ENCODE measurements around the gene ACER3.
A peak's percentile ranks its signal among the peaks of the same experiment; 100 is the strongest.

The ACER3 gene

GRCh38 chr11:76880314-76880713 lies 19.6 kb downstream of the ACER3 start:
- H3K56ac ChIP-seq (ENCODE audit: low read length), result no peak overlapping the region
- H3K79me1 ChIP-seq (ENCODE audit: low read length), result peaks cover 2% of the 10 kb centered on the region
- H4K5ac ChIP-seq (ENCODE audit: low read length), result no peak overlapping the region
- no peaks in the 10 kb centered on the region for H3K27me3 ChIP-seq (ENCODE audit: insufficient read depth, low read length, poor library complexity)
- no peak overlapping the region for H2AK5ac ChIP-seq (ENCODE audit: low read length)
- DNase-seq, result no peak
- no peak overlapping the region for H2BK15ac ChIP-seq (replicated peaks; ENCODE audit: low read depth)
- no peaks in the 10 kb centered on the region for H3K4me1 ChIP-seq (ENCODE audit: control insufficient read depth, low read depth, low read length)
- no peak overlapping the region for H2BK5ac ChIP-seq (ENCODE audit: low read length)
- no peak overlapping the region for H3K18ac ChIP-seq (ENCODE audit: low read length)
- H4K8ac ChIP-seq (ENCODE audit: low read depth, low read length), result no peak overlapping the region
- no peak overlapping the region for H3K23ac ChIP-seq (ENCODE audit: low read length)
- no peaks in the 10 kb centered on the region for H3K36me3 ChIP-seq (ENCODE audit: control insufficient read depth, insufficient read depth, low read length)
- no peak overlapping the region for H3K4me3 ChIP-seq (ENCODE audit: low read length)
- H3K9ac ChIP-seq (ENCODE audit: low read length), result no peak overlapping the region
- no CpG with 5 or more reads among the region's 2 CpGs for WGBS (ENCODE audit: extremely low coverage, insufficient coverage, low lambda C conversion rate)
- no peaks in the 10 kb centered on the region for H3K79me2 ChIP-seq (ENCODE audit: control insufficient read depth, insufficient read depth, low read length)
- H3K27ac ChIP-seq (ENCODE audit: low read depth, low read length), result no peak overlapping the region
- H3K4ac ChIP-seq (ENCODE audit: low read depth, low read length), result no peak overlapping the region
- H2BK120ac ChIP-seq (ENCODE audit: low read depth, low read length), result no peak overlapping the region
- no peak overlapping the region for H3K4me2 ChIP-seq (ENCODE audit: low read length)

GRCh38 chr11:76880956-76881355 lies 20.2 kb downstream of the ACER3 start:
- Histone ChIP-seq H3K4ac (ENCODE audit: low read depth, low read length) (no peak overlapping the region), H3K9ac (ENCODE audit: low read length) (no peak overlapping the region), H3K27ac (ENCODE audit: low read depth, low read length) (no peak overlapping the region), H3K79me1 (ENCODE audit: low read length) (peaks cover 3% of the 10 kb centered on the region), H3K23ac (ENCODE audit: low read length) (no peak overlapping the region), H3K56ac (ENCODE audit: low read length) (no peak overlapping the region), H2BK5ac (ENCODE audit: low read length) (no peak overlapping the region), H3K4me1 (ENCODE audit: control insufficient read depth, low read depth, low read length) (no peaks in the 10 kb centered on the region), H2BK120ac (ENCODE audit: low read depth, low read length) (no peak overlapping the region), H2AK5ac (ENCODE audit: low read length) (no peak overlapping the region), H3K18ac (ENCODE audit: low read length) (no peak overlapping the region), H3K4me2 (ENCODE audit: low read length) (no peak overlapping the region), H3K4me3 (ENCODE audit: low read length) (no peak overlapping the region), H2BK15ac (replicated peaks; ENCODE audit: low read depth) (no peak overlapping the region), H3K36me3 (ENCODE audit: control insufficient read depth, insufficient read depth, low read length) (no peaks in the 10 kb centered on the region), H3K79me2 (ENCODE audit: control insufficient read depth, insufficient read depth, low read length) (no peaks in the 10 kb centered on the region), H3K27me3 (ENCODE audit: insufficient read depth, low read length, poor library complexity) (no peaks in the 10 kb centered on the region), H4K5ac (ENCODE audit: low read length) (no peak overlapping the region), H4K8ac (ENCODE audit: low read depth, low read length) (no peak overlapping the region)
- WGBS (ENCODE audit: extremely low coverage, insufficient coverage, low lambda C conversion rate), result no CpG with 5 or more reads among the region's 4 CpGs
- DNase-seq, result no peak

- Histone ChIP-seq H3K27ac (ENCODE audit: low read depth, low read length) (no peak overlapping the region), H4K5ac (ENCODE audit: low read length) (no peak overlapping the region), H3K4me1 (ENCODE audit: control insufficient read depth, low read depth, low read length) (no peaks in the 10 kb centered on the region), H3K79me1 (ENCODE audit: low read length) (peaks cover 3% of the 10 kb centered on the region), H3K9ac (ENCODE audit: low read length) (no peak overlapping the region), H3K4me2 (ENCODE audit: low read length) (no peak overlapping the region), H3K4me3 (ENCODE audit: low read length) (no peak overlapping the region), H2BK5ac (ENCODE audit: low read length) (no peak overlapping the region), H3K4ac (ENCODE audit: low read depth, low read length) (no peak overlapping the region), H3K18ac (ENCODE audit: low read length) (no peak overlapping the region), H3K36me3 (ENCODE audit: control insufficient read depth, insufficient read depth, low read length) (no peaks in the 10 kb centered on the region), H3K23ac (ENCODE audit: low read length) (no peak overlapping the region), H2AK5ac (ENCODE audit: low read length) (no peak overlapping the region), H2BK15ac (replicated peaks; ENCODE audit: low read depth) (no peak overlapping the region), H3K79me2 (ENCODE audit: control insufficient read depth, insufficient read depth, low read length) (no peaks in the 10 kb centered on the region), H3K56ac (ENCODE audit: low read length) (no peak overlapping the region), H3K27me3 (ENCODE audit: insufficient read depth, low read length, poor library complexity) (no peaks in the 10 kb centered on the region), H2BK120ac (ENCODE audit: low read depth, low read length) (no peak overlapping the region), H4K8ac (ENCODE audit: low read depth, low read length) (no peak overlapping the region)
- no peak for DNase-seq
- no CpG with 5 or more reads among the region's 9 CpGs for WGBS (ENCODE audit: extremely low coverage, insufficient coverage, low lambda C conversion rate)
These were observed 24.8 kb downstream of the ACER3 start for GRCh38 chr11:76885390-76886097.

GRCh38 chr11:76888989-76889388 lies 28.3 kb downstream of the ACER3 start:
- no peak overlapping the region for H3K9ac ChIP-seq (ENCODE audit: low read length)
- no peak overlapping the region for H2BK120ac ChIP-seq (ENCODE audit: low read depth, low read length)
- no peak overlapping the region for H2BK15ac ChIP-seq (replicated peaks; ENCODE audit: low read depth)
- H3K79me1 ChIP-seq (ENCODE audit: low read length), result peaks cover 2% of the 10 kb centered on the region
- H3K18ac ChIP-seq (ENCODE audit: low read length), result no peak overlapping the region
- no peak overlapping the region for H3K56ac ChIP-seq (ENCODE audit: low read length)
- H3K79me2 ChIP-seq (ENCODE audit: control insufficient read depth, insufficient read depth, low read length), result no peaks in the 10 kb centered on the region
- no peak overlapping the region for H4K5ac ChIP-seq (ENCODE audit: low read length)
- H3K4me2 ChIP-seq (ENCODE audit: low read length), result no peak overlapping the region
- no peak overlapping the region for H2BK5ac ChIP-seq (ENCODE audit: low read length)
- no peak overlapping the region for H2AK5ac ChIP-seq (ENCODE audit: low read length)
- H3K4me1 ChIP-seq (ENCODE audit: control insufficient read depth, low read depth, low read length), result no peaks in the 10 kb centered on the region
- H3K27me3 ChIP-seq (ENCODE audit: insufficient read depth, low read length, poor library complexity), result no peaks in the 10 kb centered on the region
- no peak overlapping the region for H4K8ac ChIP-seq (ENCODE audit: low read depth, low read length)
- H3K36me3 ChIP-seq (ENCODE audit: control insufficient read depth, insufficient read depth, low read length), result no peaks in the 10 kb centered on the region
- H3K4me3 ChIP-seq (ENCODE audit: low read length), result no peak overlapping the region
- no peak overlapping the region for H3K4ac ChIP-seq (ENCODE audit: low read depth, low read length)
- H3K27ac ChIP-seq (ENCODE audit: low read depth, low read length), result no peak overlapping the region
- no peak overlapping the region for H3K23ac ChIP-seq (ENCODE audit: low read length)
- WGBS (ENCODE audit: extremely low coverage, insufficient coverage, low lambda C conversion rate), result no CpG with 5 or more reads among the region's 1 CpG
- peak; percentile 28 for DNase-seq

- no peak overlapping the region for H3K18ac ChIP-seq (ENCODE audit: low read length)
- no peak overlapping the region for H3K4me2 ChIP-seq (ENCODE audit: low read length)
- no peaks in the 10 kb centered on the region for H3K27me3 ChIP-seq (ENCODE audit: insufficient read depth, low read length, poor library complexity)
- H2BK120ac ChIP-seq (ENCODE audit: low read depth, low read length), result no peak overlapping the region
- no peak for DNase-seq
- no peaks in the 10 kb centered on the region for H3K79me2 ChIP-seq (ENCODE audit: control insufficient read depth, insufficient read depth, low read length)
- H3K4me1 ChIP-seq (ENCODE audit: control insufficient read depth, low read depth, low read length), result no peaks in the 10 kb centered on the region
- no peak overlapping the region for H3K27ac ChIP-seq (ENCODE audit: low read depth, low read length)
- H3K9ac ChIP-seq (ENCODE audit: low read length), result no peak overlapping the region
- H3K79me1 ChIP-seq (ENCODE audit: low read length), result peaks cover 1% of the 10 kb centered on the region
- H4K8ac ChIP-seq (ENCODE audit: low read depth, low read length), result no peak overlapping the region
- no peak overlapping the region for H3K4me3 ChIP-seq (ENCODE audit: low read length)
- H3K23ac ChIP-seq (ENCODE audit: low read length), result no peak overlapping the region
- WGBS (ENCODE audit: extremely low coverage, insufficient coverage, low lambda C conversion rate), result 95% methylated on average over 1 of the region's 1 CpG
- no peak overlapping the region for H2AK5ac ChIP-seq (ENCODE audit: low read length)
- no peaks in the 10 kb centered on the region for H3K36me3 ChIP-seq (ENCODE audit: control insufficient read depth, insufficient read depth, low read length)
- H3K56ac ChIP-seq (ENCODE audit: low read length), result no peak overlapping the region
- no peak overlapping the region for H2BK15ac ChIP-seq (replicated peaks; ENCODE audit: low read depth)
- H2BK5ac ChIP-seq (ENCODE audit: low read length), result no peak overlapping the region
- H3K4ac ChIP-seq (ENCODE audit: low read depth, low read length), result no peak overlapping the region
- H4K5ac ChIP-seq (ENCODE audit: low read length), result no peak overlapping the region
These were observed 28.8 kb downstream of the ACER3 start for GRCh38 chr11:76889411-76889975.

- Histone ChIP-seq H3K4me1 (ENCODE audit: control insufficient read depth, low read depth, low read length) (no peaks in the 10 kb centered on the region), H3K23ac (ENCODE audit: low read length) (no peak overlapping the region), H3K18ac (ENCODE audit: low read length) (no peak overlapping the region), H2BK120ac (ENCODE audit: low read depth, low read length) (no peak overlapping the region), H3K27me3 (ENCODE audit: insufficient read depth, low read length, poor library complexity) (no peaks in the 10 kb centered on the region), H3K4ac (ENCODE audit: low read depth, low read length) (no peak overlapping the region), H3K9ac (ENCODE audit: low read length) (no peak overlapping the region), H3K4me2 (ENCODE audit: low read length) (no peak overlapping the region), H3K56ac (ENCODE audit: low read length) (no peak overlapping the region), H4K8ac (ENCODE audit: low read depth, low read length) (no peak overlapping the region), H3K79me2 (ENCODE audit: control insufficient read depth, insufficient read depth, low read length) (no peaks in the 10 kb centered on the region), H2BK15ac (replicated peaks; ENCODE audit: low read depth) (no peak overlapping the region), H3K27ac (ENCODE audit: low read depth, low read length) (no peak overlapping the region), H3K79me1 (ENCODE audit: low read length) (peaks cover 1% of the 10 kb centered on the region), H3K4me3 (ENCODE audit: low read length) (no peak overlapping the region), H2BK5ac (ENCODE audit: low read length) (no peak overlapping the region), H4K5ac (ENCODE audit: low read length) (no peak overlapping the region), H2AK5ac (ENCODE audit: low read length) (no peak overlapping the region), H3K36me3 (ENCODE audit: control insufficient read depth, insufficient read depth, low read length) (no peaks in the 10 kb centered on the region)
- DNase-seq, result no peak
- WGBS (ENCODE audit: extremely low coverage, insufficient coverage, low lambda C conversion rate), result no CpG with 5 or more reads among the region's 3 CpGs
These were observed 29.6 kb downstream of the ACER3 start for GRCh38 chr11:76890329-76890728.
